Pulmonary artery endothelial cell (primary cell): ENCODE data around the gene XYLB. TPM values are rescaled to one million over a fixed set of nuclear protein-coding genes. Genes with fewer than 3 reads are reported as not detected.
"Not testable (repeated sequence)": the region's sequence is repeated elsewhere in the genome, so short reads cannot be mapped to it uniquely, and the experiment has no call there.

Source experiments
- DNase-seq: peaks from one replicate; pipeline ENCODE4 v3.0.0-alpha.2; 2011; ENCODE audit warnings: low read depth, low spot score
- total RNA-seq: library from RNA; depleted of rRNA; stranded (reverse); fragments of >200 nt; gene quantifications from 2 replicates; pipeline ENCODE4 v1.2.3, GENCODE V29; 2014

XYLB gene
- total RNA-seq, 1 donor from 2014 or later: 3.9 TPM

DNA sequence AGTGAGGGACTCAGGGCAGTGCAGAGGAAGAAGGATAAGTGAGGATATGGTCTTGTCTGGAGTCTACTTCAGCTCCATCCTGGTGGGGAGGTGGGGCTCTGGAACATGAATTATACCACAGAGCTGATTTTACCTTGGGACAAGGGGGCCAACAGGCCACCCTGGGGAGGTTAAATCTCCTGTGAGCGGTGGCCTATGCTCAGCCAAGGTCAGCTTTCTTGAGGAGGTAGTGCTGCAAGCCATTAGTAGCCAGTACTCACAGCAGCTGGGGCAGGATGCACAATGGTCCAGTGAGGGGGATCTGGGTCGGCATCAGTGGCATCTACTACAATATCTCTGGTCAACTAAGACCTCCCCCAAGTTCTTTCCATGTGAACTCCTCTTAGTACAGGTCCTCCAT is 49.7 kb downstream of the XYLB start:
- no peak for DNase-seq

- DNase-seq: no peak
These were observed 50.3 kb downstream of the XYLB start for GRCh38 chr3:38396861-38397260.

DNA sequence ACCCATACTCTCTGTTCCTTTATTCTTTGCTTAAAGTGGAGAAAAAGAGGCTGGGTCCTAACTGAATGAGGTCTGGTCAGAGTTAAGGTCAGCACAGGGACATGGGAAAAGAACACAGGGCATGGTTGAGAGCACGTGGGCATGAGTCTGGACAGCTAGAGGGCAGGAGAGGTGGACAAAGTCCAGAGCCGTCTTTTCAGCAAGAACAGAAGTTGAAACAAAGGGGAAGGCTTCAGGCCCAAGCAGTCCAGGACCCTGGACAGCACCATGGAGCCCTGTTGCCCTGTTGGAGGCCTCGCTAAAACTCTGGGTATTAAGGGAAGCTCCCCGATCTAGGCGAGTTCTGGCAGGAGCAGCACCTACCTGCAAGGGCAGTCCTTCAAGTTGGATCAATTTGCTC is 50.7 kb downstream of the XYLB start:
- no peak for DNase-seq

DNA sequence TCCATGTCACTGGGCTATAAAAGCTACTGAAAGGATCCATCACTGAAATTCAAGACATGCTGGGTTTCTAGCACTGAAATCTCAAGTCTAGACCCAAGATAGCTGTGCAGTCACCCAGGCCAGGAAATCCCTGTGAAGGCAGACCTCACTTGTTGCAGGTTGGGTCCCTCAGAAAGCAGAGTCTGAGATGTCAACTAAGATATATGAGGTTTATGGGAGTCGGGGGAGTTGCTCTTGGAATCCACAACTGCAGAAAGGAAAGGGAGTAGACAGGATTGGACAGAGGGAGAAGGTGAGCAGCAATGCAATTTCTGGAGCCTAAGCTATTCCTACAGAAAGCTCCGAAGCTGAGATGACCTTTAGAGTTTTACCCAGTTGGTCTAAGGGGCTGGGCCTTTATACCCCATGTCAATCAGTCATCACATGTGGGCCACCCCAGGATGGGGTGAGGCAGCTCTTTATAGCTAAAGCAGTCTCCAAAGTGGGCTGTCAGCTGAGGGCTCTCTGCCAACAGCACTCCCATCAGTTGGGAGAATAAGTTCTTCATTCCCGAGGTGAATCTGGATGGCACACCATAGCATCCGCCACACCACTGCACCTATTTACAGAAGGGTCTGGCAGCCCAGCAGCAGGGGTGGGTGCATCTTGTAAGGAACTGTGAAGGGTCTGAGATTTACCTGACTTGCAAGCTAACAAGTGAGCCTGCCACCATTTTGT is 54.8 kb downstream of the XYLB start:
- no peak for DNase-seq

- no peak for DNase-seq
These were observed 57.7 kb downstream of the XYLB start for GRCh38 chr3:38404286-38404685.

GRCh38 chr3:38411591-38411990 is 65.0 kb downstream of the XYLB start:
- no peak for DNase-seq

- not testable (repeated sequence) for DNase-seq
These were observed 74.2 kb downstream of the XYLB start for GRCh38 chr3:38420758-38421157.

GRCh38 chr3:38421679-38422336 is 75.2 kb downstream of the XYLB start:
- DNase-seq: no peak

GRCh38 chr3:38426798-38427426 is 80.3 kb downstream of the XYLB start:
- DNase-seq: not testable (repeated sequence)

- not testable (repeated sequence) for DNase-seq
These were observed 86.5 kb downstream of the XYLB start for GRCh38 chr3:38432871-38433658.

GRCh38 chr3:38433661-38434060 is 87.1 kb downstream of the XYLB start:
- DNase-seq: not testable (repeated sequence)

GRCh38 chr3:38438436-38439069 is 92.0 kb downstream of the XYLB start:
- DNase-seq: peak; percentile 30

- DNase-seq: not testable (repeated sequence)
These were observed 96.6 kb downstream of the XYLB start for GRCh38 chr3:38443205-38443604.

DNA sequence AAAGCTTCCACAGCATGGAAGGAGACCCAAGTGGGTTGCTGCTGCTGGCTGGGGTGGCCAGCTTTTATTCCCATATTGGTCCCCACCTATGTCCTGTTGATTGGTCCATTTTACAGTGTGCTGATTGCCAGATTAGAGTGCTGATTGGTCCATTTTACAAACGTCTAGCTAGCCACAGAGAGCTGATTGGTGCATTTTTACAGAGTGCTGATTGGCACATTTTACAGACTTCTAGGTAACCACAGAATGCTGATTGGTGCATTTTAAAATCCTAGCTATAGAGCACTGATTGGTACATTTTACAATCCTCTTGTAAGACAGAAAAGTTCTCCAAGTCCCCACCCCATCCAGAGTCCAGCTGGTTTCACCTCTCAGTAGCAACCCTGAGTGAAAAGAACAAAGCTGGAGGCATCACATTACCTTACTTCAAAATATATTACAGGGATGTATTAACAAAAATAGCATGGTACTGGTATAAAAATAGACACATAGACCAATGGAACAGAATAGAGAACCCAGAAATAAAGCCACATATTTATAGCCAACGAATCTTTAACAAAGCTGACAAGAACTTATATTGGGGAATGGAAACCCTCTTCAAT is 99.6 kb downstream of the XYLB start:
- no peak for DNase-seq

DNA sequence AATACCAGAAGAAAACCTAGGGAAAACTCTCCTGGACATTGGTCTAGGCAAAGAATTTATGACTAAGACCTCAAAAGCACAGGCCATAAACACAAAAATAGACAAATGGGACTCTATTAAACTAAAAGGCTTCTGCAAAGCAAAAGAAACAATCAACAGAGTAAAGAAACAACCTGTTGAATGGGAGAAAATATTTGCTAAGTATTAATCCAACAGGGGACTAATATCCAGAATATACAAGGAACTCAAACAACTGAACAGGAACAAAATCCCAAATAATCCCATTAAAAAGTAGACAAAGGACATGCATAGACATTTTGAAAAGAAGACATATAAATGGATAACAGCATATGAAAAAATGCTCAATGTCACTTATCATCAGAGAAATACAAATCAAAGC is 100.2 kb downstream of the XYLB start:
- DNase-seq: no peak

- DNase-seq: no peak
These were observed 104.3 kb downstream of the XYLB start for GRCh38 chr3:38450853-38451252.

DNA sequence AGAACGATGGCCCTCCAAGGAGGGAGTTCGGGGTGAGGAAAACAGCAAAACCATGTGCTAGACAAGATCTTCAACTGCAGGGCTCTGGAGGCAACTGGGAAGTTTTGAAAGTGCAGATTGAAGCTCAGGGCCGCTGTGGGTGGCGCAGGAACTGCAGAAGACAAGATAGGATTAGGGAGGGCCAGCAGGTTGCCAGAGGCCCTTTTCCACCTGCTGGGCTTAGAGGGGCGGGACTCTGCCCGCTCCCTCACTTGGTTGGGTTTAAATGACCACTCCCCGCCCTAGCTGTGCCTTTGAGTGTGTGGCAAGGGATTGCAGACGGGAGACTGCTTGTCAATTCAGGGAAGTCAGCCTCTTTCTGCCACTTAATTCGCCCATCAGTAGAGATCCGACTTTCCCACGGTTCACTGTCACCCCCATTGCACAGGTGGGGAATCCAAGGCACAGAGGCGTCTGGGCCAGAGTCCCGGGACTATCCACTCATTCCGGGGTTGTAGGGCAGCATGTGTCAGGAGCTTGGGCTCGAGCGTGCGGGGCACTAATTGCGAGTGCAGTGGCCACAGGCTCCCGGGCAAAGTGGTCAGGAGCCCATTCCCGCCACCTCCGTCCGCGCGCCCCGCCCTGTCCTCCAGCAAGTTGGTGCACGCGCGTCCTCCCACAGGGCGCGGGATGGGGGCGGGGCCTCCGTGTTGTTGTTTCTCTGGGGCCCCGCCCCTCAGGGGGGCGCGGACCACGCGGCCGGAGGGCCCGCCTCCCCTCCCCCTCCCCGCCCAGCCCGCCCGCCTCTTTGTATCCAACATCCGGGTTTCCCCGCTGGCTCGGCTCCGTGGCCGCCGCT is 106.7 kb downstream of the XYLB start, which contains the start of gene ACVR2B:
Gene ACVR2B (plus strand): TSS at position 816 of the 838 bp plus-strand sequence. CDS start 433 bp downstream, outside the sequence.
- DNase-seq: peak; percentile 33

DNA sequence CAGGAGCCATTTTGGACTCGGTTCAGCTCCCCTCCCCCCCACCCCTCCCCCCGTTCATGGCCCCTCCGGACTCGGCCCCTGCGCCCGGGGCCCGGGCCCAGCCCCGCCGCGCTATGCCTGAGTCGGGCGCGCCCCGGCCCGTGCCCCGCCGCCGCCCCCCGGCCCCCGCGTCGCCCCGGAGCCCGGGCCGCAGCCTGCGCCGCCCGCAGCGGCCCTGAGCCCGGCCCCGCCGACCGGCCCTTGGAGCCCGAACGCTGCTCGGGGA is 107.3 kb downstream of the XYLB start:
- DNase-seq: no peak

- DNase-seq: no peak
These were observed 107.7 kb downstream of the XYLB start for GRCh38 chr3:38454178-38454883.
